HepG2 (cell line): ENCODE results near the gene ZNF24. TPM values are rescaled to one million over a fixed set of nuclear protein-coding genes. Genes with fewer than 3 reads are reported as not detected.

Experiments
- E2F1 ChIP-seq: sonication (generic); formaldehyde crosslinking; IDR thresholded peaks from 2 replicates; pipeline ENCODE4 v1.5.0; 2020; ENCODE audit warnings: missing genetic modification reagents
- ELF3 ChIP-seq: IDR thresholded peaks from 2 replicates; pipeline ENCODE4 v1.6.1; 2016; ENCODE audit warnings: missing genetic modification reagents, missing compliant biosample characterization
- NR1H2 ChIP-seq: sonication (generic); formaldehyde crosslinking; IDR thresholded peaks from 2 replicates; pipeline ENCODE4 v1.8.1; 2022; ENCODE audit warnings: low read depth, missing genetic modification reagents, borderline replicate concordance
- NR2F6 ChIP-seq, 2 experiments: IDR thresholded peaks; 2 replicates each; pipeline ENCODE4 v1.6.1; 2016; ENCODE audit warnings: antibody characterized with exemption in 1 of 2, mild to moderate bottlenecking in 1 of 2
- PHF8 ChIP-seq: sonication (generic); formaldehyde crosslinking; IDR thresholded peaks from 2 replicates; pipeline ENCODE4 v1.5.0; 2020; ENCODE audit warnings: missing genetic modification reagents
- ZFX ChIP-seq: sonication (generic); formaldehyde crosslinking; IDR thresholded peaks from 2 replicates; pipeline ENCODE4 v1.4.0; 2020; ENCODE audit warnings: mild to moderate bottlenecking, low read depth, missing genetic modification reagents, moderate library complexity
- ZMYM2 ChIP-seq: sonication (generic); formaldehyde crosslinking; IDR thresholded peaks from 2 replicates; pipeline ENCODE4 v1.8.0; 2022; ENCODE audit warnings: mild to moderate bottlenecking, missing genetic modification reagents
- ZNF441 ChIP-seq: sonication (generic); formaldehyde crosslinking; IDR thresholded peaks from 2 replicates; pipeline ENCODE4 v1.7.0; 2021; ENCODE audit warnings: missing genetic modification reagents, borderline replicate concordance
- ZNF547 ChIP-seq: sonication (generic); formaldehyde crosslinking; IDR thresholded peaks from 2 replicates; pipeline ENCODE4 v1.5.1; 2020; ENCODE audit warnings: mild to moderate bottlenecking, missing genetic modification reagents
- ZNF563 ChIP-seq: sonication (generic); formaldehyde crosslinking; IDR thresholded peaks from 2 replicates; pipeline ENCODE4 v1.8.0; 2022; ENCODE audit warnings: mild to moderate bottlenecking, moderate library complexity, missing genetic modification reagents
- ZNF773 ChIP-seq: sonication (generic); formaldehyde crosslinking; IDR thresholded peaks from 2 replicates; pipeline ENCODE4 v1.4.0; 2020; ENCODE audit warnings: missing genetic modification reagents, borderline replicate concordance
- ZNF83 ChIP-seq: sonication (generic); formaldehyde crosslinking; IDR thresholded peaks from 2 replicates; pipeline ENCODE4 v1.4.0; 2020; ENCODE audit warnings: missing genetic modification reagents, mild to moderate bottlenecking, borderline replicate concordance
- polyA plus RNA-seq, 8 experiments: library from polyadenylated mRNA; depleted of rRNA in 3 of 8; stranded (reverse) in 7 of 8; unstranded in 1 of 8; fragments of >200 nt; fragmentation: Illumina TruSeq in 4 of 8; extraction: Trizol in 4 of 8; gene quantifications; 2 replicates each; pipeline versions ENCODE4 v1.2.1 to v1.2.3, GENCODE V29; 2011 to 2016; ENCODE audit warnings: low read depth in 4 of 8, missing spikeins in 1 of 8, mixed read lengths in 1 of 8; ENCODE audit not compliant: insufficient read depth in 1 of 8
- total RNA-seq, 5 experiments: library from RNA; depleted of rRNA; stranded (reverse); fragments of >200 nt; fragmentation: Illumina TruSeq; extraction: Trizol; gene quantifications; 2 replicates each; pipeline ENCODE4 v1.2.3, GENCODE V29; 2016; ENCODE audit warnings: low read depth in 1 of 5
- TF ChIP-seq, protein P1 (sequence below): sonication (generic); formaldehyde crosslinking; IDR thresholded peaks from 2 replicates; pipeline ENCODE4 v1.5.1; 2020; ENCODE audit warnings: mild to moderate bottlenecking, missing genetic modification reagents
- TF ChIP-seq, protein P2 (sequence below): sonication (generic); formaldehyde crosslinking; IDR thresholded peaks from 2 replicates; pipeline ENCODE4 v1.5.0; 2020; ENCODE audit warnings: missing genetic modification reagents
- TF ChIP-seq, protein P3 (sequence below): sonication (generic); formaldehyde crosslinking; IDR thresholded peaks from 2 replicates; pipeline ENCODE4 v1.5.0; 2020; ENCODE audit warnings: missing genetic modification reagents
- TF ChIP-seq, protein P4 (sequence below): sonication (generic); formaldehyde crosslinking; IDR thresholded peaks from 2 replicates; pipeline ENCODE4 v1.8.1; 2023; ENCODE audit warnings: mild to moderate bottlenecking, inconsistent platforms, moderate library complexity, missing genetic modification reagents, borderline replicate concordance
- TF ChIP-seq, protein P5 (sequence below): sonication (generic); formaldehyde crosslinking; IDR thresholded peaks from 2 replicates; pipeline ENCODE4 v1.8.1; 2023; ENCODE audit warnings: mild to moderate bottlenecking, moderate library complexity, missing genetic modification reagents

The ZNF24 gene
- total and polyA plus RNA-seq, 2 of the 13 experiments (the other 11 are each of a cell fraction or from before 2014, with no cell fraction given) = 19.5 to 41.1 TPM

DNA sequence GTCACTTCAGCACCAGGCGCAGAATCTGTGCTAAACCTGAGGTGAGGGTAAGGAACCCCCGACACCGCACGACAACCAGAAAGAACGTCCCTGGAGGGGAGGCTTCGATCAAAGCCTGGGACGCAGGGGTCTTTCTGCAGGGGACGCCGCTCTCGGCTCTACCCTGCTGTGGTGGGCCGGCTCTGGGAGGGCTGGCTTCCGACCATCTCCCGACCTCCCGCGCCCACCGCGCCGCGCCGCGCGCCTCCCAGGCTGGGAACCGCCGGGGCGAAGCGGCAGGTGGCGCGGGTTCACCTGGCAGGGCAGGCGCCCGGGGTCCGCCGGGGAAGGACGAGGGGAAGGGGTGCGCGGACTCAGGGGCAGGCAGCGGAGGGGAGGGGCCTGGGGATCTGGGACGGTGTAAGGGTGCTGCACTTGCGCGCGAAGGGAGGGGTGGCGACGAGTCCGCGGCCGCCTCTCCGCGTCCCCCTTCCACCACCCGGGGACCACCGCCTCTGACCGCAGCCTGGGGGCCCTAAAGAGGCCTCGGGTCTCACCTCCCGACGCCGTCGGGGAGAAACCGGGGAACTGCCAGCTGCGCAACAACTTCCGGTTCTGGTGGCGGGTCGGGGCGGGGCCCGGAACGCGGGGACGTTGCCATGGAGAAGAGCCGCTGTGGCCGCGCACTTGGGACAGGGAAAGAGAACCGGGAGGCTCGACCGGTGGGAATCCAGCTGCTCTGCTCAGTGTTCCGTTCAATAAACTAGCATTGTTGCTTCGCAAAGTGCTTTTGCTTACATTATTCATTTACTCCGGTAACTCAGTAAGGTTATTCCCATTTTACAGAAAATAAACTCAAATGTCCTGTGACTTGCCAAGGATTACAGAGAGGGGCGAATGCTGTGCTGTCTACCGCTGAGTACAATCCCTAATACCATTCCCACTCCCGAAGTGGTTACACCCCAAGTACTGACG, 32.8 kb upstream of the ZNF24 start, which contains the start of gene ZNF396 (continued):
- TF ChIP-seq, protein P1, sequence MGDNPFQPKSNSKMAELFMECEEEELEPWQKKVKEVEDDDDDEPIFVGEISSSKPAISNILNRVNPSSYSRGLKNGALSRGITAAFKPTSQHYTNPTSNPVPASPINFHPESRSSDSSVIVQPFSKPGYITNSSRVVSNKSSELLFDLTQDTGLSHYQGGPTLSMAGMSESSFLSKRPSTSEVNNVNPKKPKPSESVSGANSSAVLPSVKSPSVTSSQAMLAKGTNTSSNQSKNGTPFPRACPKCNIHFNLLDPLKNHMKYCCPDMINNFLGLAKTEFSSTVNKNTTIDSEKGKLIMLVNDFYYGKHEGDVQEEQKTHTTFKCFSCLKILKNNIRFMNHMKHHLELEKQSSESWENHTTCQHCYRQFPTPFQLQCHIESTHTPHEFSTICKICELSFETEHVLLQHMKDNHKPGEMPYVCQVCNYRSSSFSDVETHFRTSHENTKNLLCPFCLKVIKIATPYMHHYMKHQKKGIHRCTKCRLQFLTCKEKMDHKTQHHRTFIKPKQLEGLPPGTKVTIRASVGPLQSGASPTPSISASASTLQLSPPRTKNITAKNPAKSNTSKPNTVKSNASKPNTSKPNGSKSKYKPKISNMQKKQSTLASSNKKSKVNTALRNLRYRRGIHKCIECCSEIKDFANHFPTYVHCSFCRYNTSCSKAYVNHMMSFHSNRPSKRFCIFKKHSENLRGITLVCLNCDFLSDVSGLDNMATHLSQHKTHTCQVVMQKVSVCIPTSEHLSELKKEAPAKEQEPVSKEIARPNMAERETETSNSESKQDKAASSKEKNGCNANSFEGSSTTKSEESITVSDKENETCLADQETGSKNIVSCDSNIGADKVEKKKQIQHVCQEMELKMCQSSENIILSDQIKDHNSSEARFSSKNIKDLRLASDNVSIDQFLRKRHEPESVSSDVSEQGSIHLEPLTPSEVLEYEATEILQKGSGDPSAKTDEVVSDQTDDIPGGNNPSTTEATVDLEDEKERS (CRISPR knock-in tag) = peak; percentile 67; the same call in 1 of the 2 replicates
- TF ChIP-seq NR1H2 (CRISPR knock-in tag) (0 out of 2 replicates have a peak, but pooled peaks have one; percentile 43), ZMYM2 (peak; percentile 33; the same call in 1 of the 2 replicates), ZNF547 (0 out of 2 replicates have a peak, but pooled peaks have one; percentile 49), NR2F6 (IDR thresholded peaks at IDR 0.05) (no peak), NR2F6 (CRISPR knock-in tag; IDR thresholded peaks at IDR 0.05) (0 out of 2 replicates have a peak, but pooled peaks have one; percentile 5), ZNF83 (CRISPR knock-in tag) (no peak), ZNF563 (CRISPR knock-in tag) (peak; percentile 63; the same call in 1 of the 2 replicates), PHF8 (CRISPR knock-in tag) (peak; percentile 77), ZFX (CRISPR knock-in tag) (peak; percentile 48), ZNF773 (CRISPR knock-in tag) (0 out of 2 replicates have a peak, but pooled peaks have one; percentile 11), ZNF441 (CRISPR knock-in tag) (no peak), E2F1 (CRISPR knock-in tag) (peak; percentile 48; the same call in 1 of the 2 replicates), ELF3 (CRISPR knock-in tag) (0 out of 2 replicates have a peak, but pooled peaks have one; percentile 37)
- TF ChIP-seq, protein P2, sequence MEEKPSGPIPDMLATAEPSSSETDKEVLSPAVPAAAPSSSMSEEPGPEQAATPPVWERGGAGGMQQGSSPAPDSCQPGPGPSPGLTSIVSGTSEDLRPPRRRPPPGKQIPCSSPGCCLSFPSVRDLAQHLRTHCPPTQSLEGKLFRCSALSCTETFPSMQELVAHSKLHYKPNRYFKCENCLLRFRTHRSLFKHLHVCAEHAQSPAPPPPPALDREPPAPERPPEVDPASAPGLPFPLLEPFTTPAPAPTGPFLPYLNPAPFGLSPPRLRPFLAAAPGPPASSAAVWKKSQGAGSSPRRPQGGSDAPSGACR (CRISPR knock-in tag) = 0 out of 2 replicates have a peak, but pooled peaks have one; percentile 37
- TF ChIP-seq, protein P3, sequence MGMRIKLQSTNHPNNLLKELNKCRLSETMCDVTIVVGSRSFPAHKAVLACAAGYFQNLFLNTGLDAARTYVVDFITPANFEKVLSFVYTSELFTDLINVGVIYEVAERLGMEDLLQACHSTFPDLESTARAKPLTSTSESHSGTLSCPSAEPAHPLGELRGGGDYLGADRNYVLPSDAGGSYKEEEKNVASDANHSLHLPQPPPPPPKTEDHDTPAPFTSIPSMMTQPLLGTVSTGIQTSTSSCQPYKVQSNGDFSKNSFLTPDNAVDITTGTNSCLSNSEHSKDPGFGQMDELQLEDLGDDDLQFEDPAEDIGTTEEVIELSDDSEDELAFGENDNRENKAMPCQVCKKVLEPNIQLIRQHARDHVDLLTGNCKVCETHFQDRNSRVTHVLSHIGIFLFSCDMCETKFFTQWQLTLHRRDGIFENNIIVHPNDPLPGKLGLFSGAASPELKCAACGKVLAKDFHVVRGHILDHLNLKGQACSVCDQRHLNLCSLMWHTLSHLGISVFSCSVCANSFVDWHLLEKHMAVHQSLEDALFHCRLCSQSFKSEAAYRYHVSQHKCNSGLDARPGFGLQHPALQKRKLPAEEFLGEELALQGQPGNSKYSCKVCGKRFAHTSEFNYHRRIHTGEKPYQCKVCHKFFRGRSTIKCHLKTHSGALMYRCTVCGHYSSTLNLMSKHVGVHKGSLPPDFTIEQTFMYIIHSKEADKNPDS (CRISPR knock-in tag) = 0 out of 2 replicates have a peak, but pooled peaks have one; percentile 39
- TF ChIP-seq, protein P4, sequence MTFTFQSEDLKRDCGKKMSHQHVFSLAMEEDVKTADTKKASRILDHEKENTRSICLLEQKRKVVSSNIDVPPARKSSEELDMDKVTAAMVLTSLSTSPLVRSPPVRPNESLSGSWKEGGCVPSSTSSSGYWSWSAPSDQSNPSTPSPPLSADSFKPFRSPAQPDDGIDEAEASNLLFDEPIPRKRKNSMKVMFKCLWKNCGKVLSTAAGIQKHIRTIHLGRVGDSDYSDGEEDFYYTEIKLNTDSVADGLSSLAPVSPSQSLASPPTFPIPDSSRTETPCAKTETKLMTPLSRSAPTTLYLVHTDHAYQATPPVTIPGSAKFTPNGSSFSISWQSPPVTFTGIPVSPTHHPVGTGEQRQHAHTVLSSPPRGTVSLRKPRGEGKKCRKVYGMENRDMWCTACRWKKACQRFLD = peak; percentile 21; the same call in 1 of the 2 replicates
- TF ChIP-seq, protein P5, sequence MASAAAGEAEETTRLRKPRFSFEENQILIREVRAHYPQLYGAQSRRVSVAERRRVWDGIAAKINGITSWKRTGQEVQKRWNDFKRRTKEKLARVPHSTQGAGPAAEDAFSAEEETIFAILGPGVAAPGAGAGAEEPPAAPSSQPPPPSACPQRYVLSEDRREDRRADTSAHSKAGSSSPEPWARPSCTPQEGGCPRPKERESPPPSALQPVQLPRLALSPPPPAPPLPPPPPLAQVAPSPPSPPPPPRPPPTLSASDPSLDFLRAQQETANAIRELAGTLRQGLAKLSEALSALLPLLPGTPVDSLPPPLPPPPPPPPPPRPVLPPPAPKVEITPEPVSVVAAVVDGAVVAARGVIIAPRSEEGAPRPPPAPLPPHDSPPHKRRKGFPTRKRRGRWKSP (CRISPR knock-in tag) = peak; percentile 64; the same call in 1 of the 2 replicates
